ENCODE measurements around the gene MSRB1.

- no peak for TF ChIP-seq CTCF (IDR thresholded peaks at IDR 0.05 in 8 of 11, conservative IDR thresholded peaks at IDR 0.05 in 3 of 11)
- TF ChIP-seq POLR2A (IDR thresholded peaks at IDR 0.05), result no peak
- TF ChIP-seq POLR2AphosphoS5 (IDR thresholded peaks at IDR 0.05), result no peak
Observed at GRCh38 chr16:1973461-1974156, 30.6 kb upstream of the MSRB1 start.

Measured in spleen (tissue), 7 donors.